SK-N-SH (cell line): Measurements from ENCODE around the gene YPEL1.

Source experiments
- ELF1 ChIP-seq: IDR thresholded peaks from 2 replicates; pipeline ENCODE4 v1.4.0; 2012
- EP300 ChIP-seq, 2 experiments: IDR thresholded peaks; 2 replicates each; pipeline versions ENCODE4 v1.4.0 to v1.6.1; 2012; ENCODE audit warnings: borderline replicate concordance in 1 of 2, low read depth in 1 of 2, low read length in 1 of 2
- EZH2phosphoT487 ChIP-seq: fragments of 200-600 bp; sonication (generic); IDR thresholded peaks from 2 replicates; pipeline ENCODE4 v1.6.1; 2017; ENCODE audit warnings: low read depth, mixed run types, mild to moderate bottlenecking, antibody characterized with exemption, moderate library complexity, borderline replicate concordance
- JUND ChIP-seq: IDR thresholded peaks from 2 replicates; pipeline ENCODE4 v1.4.0; 2012
- MAX ChIP-seq: IDR thresholded peaks from 2 replicates; pipeline ENCODE4 v1.4.0; 2012; ENCODE audit warnings: low read depth
- POLR2AphosphoS5 ChIP-seq: IDR thresholded peaks from 2 replicates; pipeline ENCODE4 v1.6.1; 2012; ENCODE audit warnings: low read depth, low read length
- RFX5 ChIP-seq: IDR thresholded peaks from 2 replicates; pipeline ENCODE4 v1.6.1; 2012; ENCODE audit warnings: mild to moderate bottlenecking, improper control_type of control experiment, low read length
- TCF12 ChIP-seq: IDR thresholded peaks from 2 replicates; pipeline ENCODE4 v1.4.0; 2012
- TF ChIP-seq, protein P1 (sequence below): fragments of 200-600 bp; sonication (generic); IDR thresholded peaks from 2 replicates; pipeline ENCODE4 v1.6.1; 2017; ENCODE audit warnings: antibody characterized with exemption, mild to moderate bottlenecking, moderate library complexity
- TF ChIP-seq, protein P2 (sequence below): IDR thresholded peaks from 2 replicates; pipeline ENCODE4 v1.6.1; 2012; ENCODE audit warnings: mild to moderate bottlenecking, low read depth, low read length, moderate library complexity

DNA sequence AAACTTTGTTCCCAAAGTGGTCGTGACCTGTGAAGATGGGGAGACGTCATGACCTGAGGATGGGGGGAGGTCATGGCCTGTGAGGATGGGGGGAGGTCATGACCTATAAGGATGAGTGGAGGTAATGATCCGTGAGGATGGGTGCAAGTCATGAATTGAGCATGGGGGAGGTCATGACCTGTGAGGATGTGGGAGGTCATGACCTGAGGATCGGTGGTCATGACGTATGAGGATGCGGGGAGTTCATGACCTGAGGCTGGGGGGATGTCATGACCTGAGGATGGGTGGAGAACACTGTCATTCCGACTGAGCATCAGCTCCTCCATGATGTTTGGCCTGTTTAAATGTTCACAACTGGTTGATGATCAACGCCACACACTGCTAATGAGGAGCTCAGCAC lies 25.9 kb downstream of the YPEL1 start:
- no peak for TF ChIP-seq POLR2AphosphoS5
- TF ChIP-seq, protein P1, sequence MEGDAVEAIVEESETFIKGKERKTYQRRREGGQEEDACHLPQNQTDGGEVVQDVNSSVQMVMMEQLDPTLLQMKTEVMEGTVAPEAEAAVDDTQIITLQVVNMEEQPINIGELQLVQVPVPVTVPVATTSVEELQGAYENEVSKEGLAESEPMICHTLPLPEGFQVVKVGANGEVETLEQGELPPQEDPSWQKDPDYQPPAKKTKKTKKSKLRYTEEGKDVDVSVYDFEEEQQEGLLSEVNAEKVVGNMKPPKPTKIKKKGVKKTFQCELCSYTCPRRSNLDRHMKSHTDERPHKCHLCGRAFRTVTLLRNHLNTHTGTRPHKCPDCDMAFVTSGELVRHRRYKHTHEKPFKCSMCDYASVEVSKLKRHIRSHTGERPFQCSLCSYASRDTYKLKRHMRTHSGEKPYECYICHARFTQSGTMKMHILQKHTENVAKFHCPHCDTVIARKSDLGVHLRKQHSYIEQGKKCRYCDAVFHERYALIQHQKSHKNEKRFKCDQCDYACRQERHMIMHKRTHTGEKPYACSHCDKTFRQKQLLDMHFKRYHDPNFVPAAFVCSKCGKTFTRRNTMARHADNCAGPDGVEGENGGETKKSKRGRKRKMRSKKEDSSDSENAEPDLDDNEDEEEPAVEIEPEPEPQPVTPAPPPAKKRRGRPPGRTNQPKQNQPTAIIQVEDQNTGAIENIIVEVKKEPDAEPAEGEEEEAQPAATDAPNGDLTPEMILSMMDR = no peak
- no peak for TF ChIP-seq MAX
- TF ChIP-seq EZH2phosphoT487 = no peak
- no peak for TF ChIP-seq EP300 (IDR thresholded peaks at IDR 0.05; ENCODE audit: borderline replicate concordance in 1 of 2, low read depth in 1 of 2, low read length in 1 of 2)
- no peak for TF ChIP-seq TCF12
- TF ChIP-seq JUND = no peak
- no peak for TF ChIP-seq ELF1
- TF ChIP-seq, protein P2, sequence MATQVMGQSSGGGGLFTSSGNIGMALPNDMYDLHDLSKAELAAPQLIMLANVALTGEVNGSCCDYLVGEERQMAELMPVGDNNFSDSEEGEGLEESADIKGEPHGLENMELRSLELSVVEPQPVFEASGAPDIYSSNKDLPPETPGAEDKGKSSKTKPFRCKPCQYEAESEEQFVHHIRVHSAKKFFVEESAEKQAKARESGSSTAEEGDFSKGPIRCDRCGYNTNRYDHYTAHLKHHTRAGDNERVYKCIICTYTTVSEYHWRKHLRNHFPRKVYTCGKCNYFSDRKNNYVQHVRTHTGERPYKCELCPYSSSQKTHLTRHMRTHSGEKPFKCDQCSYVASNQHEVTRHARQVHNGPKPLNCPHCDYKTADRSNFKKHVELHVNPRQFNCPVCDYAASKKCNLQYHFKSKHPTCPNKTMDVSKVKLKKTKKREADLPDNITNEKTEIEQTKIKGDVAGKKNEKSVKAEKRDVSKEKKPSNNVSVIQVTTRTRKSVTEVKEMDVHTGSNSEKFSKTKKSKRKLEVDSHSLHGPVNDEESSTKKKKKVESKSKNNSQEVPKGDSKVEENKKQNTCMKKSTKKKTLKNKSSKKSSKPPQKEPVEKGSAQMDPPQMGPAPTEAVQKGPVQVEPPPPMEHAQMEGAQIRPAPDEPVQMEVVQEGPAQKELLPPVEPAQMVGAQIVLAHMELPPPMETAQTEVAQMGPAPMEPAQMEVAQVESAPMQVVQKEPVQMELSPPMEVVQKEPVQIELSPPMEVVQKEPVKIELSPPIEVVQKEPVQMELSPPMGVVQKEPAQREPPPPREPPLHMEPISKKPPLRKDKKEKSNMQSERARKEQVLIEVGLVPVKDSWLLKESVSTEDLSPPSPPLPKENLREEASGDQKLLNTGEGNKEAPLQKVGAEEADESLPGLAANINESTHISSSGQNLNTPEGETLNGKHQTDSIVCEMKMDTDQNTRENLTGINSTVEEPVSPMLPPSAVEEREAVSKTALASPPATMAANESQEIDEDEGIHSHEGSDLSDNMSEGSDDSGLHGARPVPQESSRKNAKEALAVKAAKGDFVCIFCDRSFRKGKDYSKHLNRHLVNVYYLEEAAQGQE = no peak
- TF ChIP-seq RFX5 = no peak
